ENCODE data around the gene PLA1A.

Gene PLA1A

DNA sequence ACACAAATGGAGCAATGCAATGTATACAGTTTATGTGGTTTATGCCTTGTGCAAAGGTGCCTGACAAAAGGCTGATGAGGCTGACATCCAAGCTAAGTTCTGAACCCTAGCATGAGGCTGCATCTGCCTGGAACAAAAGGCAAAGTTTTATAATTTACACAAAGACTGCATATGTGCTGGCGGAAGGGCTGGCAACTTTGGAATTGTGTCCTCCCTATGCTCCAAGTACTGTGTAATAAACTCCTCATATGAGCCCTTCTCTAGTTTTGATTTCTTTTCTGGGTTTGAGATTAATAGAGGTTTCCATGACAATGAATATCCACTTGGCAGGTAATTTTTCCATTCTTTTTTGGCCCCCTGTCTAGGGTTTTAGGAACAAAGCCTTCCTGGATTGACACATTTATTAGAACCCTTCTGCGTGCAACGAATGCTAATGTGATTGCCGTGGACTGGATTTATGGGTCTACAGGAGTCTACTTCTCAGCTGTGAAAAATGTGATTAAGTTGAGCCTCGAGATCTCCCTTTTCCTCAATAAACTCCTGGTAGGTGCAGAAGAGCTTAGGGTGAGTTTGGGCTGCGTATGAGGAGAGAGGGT is 10.8 kb downstream of the PLA1A start:
- DNase-seq (ENCODE audit: low spot score) = no peak

DNA sequence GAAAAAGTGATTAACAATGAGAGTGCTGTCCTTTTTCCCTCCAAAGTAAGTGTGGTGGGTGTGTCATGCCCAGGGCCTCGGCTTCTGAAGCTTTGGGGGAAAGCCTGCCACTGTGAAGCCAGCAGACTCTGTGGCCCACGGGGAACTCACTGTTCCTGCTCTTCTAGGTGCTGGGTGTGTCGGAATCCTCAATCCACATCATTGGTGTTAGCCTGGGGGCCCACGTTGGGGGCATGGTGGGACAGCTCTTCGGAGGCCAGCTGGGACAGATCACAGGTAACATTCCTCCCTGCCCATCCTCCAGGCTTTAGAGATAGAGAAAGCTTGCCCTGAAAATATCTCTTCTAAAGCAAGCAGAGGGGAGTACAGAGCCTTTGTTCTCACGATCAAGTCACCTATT is 11.6 kb downstream of the PLA1A start:
- no peak for DNase-seq (ENCODE audit: low spot score)

DNA sequence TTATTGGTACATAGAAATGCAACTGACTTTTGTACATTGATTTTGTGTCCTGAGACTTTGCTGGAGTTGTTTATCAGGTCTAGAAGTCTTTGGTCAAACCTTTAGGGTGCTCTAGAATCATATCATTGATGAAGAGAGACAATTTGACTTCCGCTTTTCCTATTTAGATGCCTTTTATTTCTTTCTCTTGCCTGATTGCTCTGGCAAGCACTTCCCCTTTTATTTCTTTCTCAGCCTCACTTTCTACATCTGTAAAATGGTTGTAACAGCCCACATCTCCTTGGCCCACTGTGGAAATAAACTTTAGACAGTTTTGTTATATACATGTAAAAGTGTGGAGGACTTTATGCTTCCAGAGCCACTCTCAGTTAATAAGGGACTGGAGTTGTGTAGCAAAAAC is 14.0 kb downstream of the PLA1A start:
- no peak for DNase-seq (ENCODE audit: low spot score)

DNA sequence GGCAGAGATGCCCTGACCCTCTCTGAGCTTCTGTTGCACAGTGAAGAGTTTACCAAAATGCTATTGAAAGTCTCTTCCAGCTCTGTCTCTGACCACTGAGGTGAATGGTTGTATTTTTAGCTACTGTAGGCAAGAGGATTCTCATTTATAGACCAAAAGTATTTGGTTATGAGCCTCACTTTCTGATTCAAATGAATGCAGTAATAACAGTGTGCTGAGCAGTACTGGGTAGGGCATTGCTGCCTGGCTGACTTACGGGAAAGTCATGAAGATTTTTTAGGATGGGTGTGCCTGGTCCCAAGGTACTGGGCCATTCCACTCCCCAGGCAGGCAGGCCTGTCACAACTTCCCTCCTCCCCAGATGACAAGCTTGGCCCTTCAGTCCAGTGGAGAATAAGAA is 15.5 kb downstream of the PLA1A start:
- DNase-seq (ENCODE audit: low spot score) = no peak

DNA sequence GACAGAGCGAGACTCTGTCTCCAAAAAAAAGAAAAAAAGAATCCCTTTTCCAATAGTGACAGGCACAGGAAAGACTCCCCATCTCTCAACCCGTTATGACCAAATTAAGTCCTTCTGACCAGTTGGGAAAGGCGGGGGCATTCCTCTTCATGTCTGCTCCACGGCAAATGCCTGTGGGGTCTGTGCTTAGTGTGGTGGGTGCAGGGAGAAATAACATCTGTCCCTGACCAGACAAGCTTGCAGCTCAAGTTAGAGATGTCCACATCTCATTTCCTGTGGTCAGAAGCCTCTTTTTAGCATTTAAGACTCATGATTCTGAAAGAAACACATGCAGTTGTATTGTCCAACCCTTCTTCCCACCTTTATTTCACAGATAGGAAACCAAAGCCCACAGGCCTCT is 16.2 kb downstream of the PLA1A start:
- DNase-seq (ENCODE audit: low spot score) = no peak

GRCh38 chr3:119616056-119616455 is 18.4 kb downstream of the PLA1A start:
- DNase-seq (ENCODE audit: low spot score) = no peak

GRCh38 chr3:119619094-119619493 is 21.4 kb downstream of the PLA1A start:
- no peak for DNase-seq (ENCODE audit: low spot score)

DNA sequence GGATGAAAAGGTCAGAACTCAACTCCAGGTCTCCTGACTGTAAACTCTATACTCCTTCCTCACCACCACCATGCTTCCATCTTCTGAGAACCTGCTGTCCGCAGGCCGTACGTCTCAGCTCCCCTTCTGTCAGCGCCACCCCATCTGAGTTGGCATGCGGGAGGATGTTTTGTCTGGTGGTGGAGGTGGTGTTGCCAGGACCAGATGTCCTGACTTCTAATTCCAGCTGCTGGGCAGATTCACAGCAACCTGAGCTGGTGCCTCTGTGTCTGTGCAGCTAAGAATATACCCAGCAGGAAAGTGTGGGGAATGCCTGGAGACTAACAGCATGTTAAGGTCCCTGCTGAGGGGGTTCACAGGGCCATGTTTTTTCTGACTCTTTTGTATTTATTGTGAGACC is 23.2 kb downstream of the PLA1A start:
- no peak for DNase-seq (ENCODE audit: low spot score)

DNA sequence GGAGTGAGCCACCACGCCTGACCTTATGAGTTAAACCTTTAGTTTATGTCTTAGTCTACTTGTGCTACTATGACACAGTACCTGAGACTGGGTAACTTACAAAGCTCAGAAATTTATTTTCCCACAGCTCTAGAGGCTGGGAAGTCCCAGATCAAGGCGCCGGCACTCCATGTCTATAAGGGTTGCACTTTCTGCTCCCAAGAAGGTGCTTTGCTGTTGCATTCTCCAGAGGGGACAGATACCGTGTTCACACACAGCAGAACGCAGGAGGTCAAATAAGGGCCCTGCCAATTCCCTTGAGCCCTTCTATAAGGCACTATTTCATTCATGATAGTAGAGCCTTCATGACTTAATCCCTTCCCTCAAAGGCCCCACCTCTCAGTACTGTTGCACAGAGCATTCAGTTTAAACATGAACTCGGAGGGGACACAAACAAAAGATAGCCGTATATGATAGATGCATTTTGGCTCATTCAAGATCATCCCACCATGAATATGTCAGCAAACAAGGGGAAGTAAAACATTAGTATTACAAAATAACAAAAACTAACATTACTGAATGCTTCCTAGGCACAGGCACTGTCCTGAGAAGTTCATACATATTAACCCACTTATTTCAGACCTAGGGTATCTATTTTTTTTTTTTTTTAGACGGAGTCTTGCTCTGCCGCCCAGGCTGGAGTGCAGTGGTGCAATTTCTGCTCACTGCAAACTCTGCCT is 26.5 kb downstream of the PLA1A start:
- DNase-seq (ENCODE audit: low spot score) = no peak

GRCh38 chr3:119625451-119626153 is 27.9 kb downstream of the PLA1A start:
- DNase-seq (ENCODE audit: low spot score) = no peak

DNA sequence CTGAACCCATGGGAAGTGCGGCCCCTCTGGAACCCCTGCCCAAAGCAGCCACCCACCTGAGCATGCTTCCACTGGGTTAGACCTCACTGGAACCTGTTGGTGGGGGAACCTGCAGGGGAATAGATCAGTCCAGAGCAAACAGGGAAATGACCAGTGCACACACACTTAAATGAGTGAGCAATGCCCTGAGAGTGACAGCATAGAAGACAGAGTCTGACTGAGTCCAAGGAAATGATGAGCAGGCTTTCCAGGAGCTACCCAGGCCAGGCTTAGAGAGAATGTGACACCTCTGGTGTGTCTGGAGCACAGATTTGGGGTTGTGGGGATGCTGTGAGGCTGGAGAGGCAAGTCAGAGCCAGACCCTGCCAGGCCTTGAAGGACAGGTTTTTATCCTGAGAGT is 28.5 kb downstream of the PLA1A start:
- DNase-seq (ENCODE audit: low spot score) = no peak

DNA sequence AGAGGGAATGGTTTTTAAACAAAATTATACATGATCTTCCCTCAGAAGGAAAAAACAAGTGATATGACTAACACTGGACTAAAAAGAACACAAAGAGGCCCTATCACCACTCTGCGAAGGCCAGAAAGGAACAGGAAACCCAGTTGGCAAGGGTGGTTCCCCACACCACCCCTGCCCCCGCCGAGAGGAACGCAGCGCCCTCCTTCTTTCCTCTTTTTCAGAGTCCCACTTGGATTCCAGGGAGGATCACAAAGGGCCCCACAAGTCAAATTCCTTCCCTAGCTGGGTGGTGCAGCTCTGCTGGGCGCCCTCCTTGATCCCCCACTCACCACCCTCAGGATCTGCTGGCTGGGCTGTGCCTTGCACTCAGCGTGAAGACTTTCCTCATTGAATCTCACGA is 29.8 kb downstream of the PLA1A start:
- DNase-seq (ENCODE audit: low spot score) = no peak

DNA sequence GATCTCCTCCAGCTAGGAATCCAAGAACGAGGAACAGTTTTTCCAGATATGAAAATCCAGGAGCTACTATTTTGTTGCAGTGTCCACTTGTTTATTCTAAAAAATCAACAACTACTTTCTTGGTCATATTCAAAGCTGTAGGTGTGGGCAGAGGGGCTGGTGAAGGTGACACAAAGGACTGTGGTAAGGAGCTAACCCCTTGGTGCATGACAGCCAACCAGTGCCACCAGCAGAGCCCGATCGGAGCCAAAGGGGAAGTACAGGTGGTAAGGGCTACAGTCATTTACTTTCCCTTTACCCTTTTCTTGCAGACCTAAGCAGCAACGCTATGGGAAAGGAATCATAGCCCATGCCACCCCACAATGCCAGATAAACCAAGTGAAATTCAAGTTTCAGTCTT is 30.7 kb downstream of the PLA1A start:
- no peak for DNase-seq (ENCODE audit: low spot score)

DNA sequence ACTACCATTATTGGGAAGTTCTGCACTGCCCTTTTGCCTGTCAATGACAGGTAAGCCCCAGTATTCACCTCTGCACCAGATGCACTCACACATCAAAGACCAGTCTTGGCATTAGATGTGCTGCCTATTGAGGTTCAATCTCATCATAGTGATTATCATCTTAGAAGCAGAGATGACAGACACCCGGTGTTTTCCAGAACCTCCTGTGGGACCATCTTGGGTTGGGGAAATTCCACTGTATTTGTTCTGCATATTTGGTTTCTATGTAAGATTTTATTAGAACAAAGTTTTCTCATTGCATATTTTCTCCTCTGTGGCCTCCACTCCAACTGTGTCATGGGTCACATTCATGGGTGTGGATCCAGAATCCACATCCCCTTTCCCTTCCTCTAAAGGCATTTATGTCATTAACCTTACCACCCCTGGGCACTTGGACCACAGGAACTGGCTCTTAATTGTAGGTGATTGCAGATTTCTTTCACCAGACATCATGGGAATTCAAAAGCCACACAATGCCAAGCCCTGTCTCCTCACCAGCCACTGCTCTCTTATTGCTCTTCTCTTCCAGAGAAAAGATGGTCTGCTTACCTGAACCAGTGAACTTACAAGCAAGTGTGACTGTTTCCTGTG is 31.2 kb downstream of the PLA1A start:
- no peak for DNase-seq (ENCODE audit: low spot score)

DNA sequence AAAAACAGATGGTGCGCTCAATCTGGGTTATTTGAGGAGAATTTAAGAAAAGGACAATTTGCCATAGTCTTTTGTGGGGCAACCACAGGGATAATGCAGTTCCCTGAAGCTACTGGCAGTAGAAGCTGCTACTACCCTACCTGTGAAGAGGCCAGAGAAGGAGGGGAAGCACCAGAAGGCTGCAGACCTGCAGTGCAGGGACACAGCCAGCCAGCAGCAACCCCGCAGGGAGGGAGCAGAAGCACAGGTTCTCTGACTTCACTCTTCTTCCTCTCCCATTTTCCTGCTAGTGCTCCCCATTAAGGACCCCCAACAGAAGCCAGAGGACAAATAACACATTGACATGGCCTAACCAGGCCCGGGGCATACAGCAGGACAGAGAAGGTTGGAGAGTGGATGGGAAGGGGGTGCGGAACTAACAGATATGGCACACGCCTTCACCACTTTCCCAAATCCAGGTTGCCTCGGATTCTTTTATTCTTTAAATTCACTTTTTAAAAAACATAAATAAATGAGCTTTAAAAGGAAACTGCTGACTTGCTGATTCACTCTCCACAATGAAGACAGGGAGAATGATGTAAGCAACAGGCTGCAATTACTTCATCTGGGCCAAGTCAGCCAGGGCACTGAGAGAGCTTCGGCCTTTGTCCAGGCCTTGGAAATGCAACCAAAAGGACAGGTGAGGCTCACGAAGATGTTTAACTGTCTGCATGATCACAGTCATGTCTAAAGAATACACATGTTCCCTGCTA is 32.6 kb downstream of the PLA1A start:
- DNase-seq (ENCODE audit: low spot score) = no peak

GRCh38 chr3:119630880-119631329 is 33.2 kb downstream of the PLA1A start:
- no peak for DNase-seq (ENCODE audit: low spot score)

DNA sequence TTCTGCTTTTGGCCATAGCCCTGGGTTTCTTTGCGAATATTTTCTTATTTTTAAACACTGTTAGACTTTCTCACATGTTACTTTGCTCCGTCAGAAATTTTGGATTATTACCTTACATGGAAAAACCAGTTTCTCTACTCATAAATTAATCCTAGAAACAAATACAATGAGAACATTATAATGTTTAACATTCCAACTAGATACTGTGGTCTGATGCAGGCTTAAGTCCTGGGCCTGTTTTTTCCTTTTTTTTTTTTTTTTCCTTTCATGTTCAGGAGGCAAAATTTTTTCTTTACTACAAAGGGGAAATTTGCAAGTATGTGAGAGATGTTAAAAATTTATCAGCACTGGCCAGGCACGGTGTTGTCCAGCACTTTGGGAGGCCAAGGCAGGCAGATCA is 33.8 kb downstream of the PLA1A start:
- no peak for DNase-seq (ENCODE audit: low spot score)

- DNase-seq (ENCODE audit: low spot score) = no peak
Observed at GRCh38 chr3:119632216-119632615, 34.5 kb downstream of the PLA1A start.

- DNase-seq (ENCODE audit: low spot score) = no peak
Observed at GRCh38 chr3:119632829-119633228, 35.1 kb downstream of the PLA1A start.

GRCh38 chr3:119635719-119636118 is 38.0 kb downstream of the PLA1A start:
- DNase-seq (ENCODE audit: low spot score) = no peak

DNA sequence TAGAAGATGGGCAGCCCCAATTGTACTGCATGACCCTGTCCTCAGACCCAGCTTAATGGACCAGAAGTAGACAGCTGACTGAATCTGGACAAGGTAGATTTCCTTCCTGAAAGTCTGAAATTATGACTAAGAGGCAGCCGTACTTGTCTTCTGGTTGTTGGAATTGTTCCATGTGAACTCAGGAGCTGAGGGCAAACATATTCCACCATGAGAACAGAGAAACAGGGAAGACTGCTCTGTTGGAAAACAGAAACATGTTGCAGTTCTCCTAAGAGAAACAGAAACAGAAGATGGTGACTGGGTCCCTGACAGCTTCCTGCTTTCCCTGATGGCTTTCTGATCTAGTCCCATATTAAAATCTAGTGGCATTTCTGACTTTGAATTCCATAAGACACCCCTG is 38.6 kb downstream of the PLA1A start:
- no peak for DNase-seq (ENCODE audit: low spot score)

- DNase-seq (ENCODE audit: low spot score) = no peak
Observed at GRCh38 chr3:119636891-119637611, 39.4 kb downstream of the PLA1A start.
